ENCODE results near the gene C12orf50.
"Not testable (repeated sequence)": the region's sequence is repeated elsewhere in the genome, so short reads cannot be mapped to it uniquely, and the experiment has no call there.

Gene C12orf50

DNA sequence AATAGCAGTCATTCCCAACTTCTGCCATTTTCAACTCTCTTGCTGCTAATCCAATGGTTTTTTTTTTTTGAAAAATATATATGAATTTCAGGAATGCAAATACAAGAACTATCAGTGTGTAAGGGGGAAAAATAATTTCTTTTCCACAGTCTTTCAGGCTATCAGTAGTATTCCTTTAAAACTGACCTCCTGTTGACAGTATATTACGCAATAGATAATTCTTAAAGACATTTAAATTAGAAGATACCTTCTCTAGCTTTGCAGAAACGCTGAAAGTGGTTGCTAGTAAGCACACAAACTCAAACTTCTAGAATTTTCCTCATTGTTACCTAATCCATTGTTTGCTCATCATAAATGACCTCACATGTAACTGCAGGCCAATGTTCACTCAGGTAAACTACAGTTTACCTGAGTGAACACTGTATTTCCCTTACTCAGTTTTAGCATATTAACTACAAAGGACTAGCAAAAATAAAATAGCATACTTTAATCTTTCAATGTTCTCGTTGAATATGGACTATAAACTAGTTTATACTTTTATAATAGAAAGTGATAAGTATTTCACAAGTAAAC lies at the start of gene C12orf50:
TSS of gene C12orf50 (minus strand) at position 309 of the 573 bp plus-strand sequence. CDS start 2,439 bp downstream, outside the sequence.
- no peak for DNase-seq

- no peak for DNase-seq
Measured at GRCh38 chr12:88067301-88067700, 38.1 kb upstream of the C12orf50 start.

- DNase-seq, result no peak
Measured at GRCh38 chr12:88063375-88063774, 34.2 kb upstream of the C12orf50 start.

GRCh38 chr12:88062474-88062873 lies 33.3 kb upstream of the C12orf50 start:
- no peak for DNase-seq

GRCh38 chr12:88058719-88059077 lies 29.5 kb upstream of the C12orf50 start:
- no peak for DNase-seq

GRCh38 chr12:88057994-88058718 lies 29.0 kb upstream of the C12orf50 start:
- no peak for DNase-seq

GRCh38 chr12:88056571-88056970 lies 27.4 kb upstream of the C12orf50 start:
- DNase-seq, result no peak

GRCh38 chr12:88052686-88053085 lies 23.5 kb upstream of the C12orf50 start:
- peak; percentile 23 for DNase-seq

- no peak for DNase-seq
Measured at GRCh38 chr12:88044035-88044434, 14.8 kb upstream of the C12orf50 start.

DNA sequence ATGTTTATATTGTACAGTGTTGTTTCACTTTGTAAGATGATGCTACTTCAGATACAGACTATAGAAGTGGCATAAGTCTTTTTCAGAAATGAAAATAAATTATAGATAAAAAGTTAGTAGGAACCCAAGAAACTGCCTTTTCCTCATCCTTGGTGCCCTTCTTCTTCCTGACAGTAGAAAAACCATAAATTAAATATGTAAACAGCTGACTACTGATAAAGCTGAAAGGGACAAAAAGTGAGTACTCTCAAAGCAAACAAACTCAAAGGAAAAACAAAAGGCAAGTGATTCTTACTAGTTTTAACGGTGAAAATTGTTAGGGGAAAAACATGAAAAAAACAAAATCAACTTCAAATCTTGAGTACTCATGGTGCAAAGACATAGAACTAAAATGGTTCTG lies 8.6 kb upstream of the C12orf50 start:
- no peak for DNase-seq

GRCh38 chr12:88036353-88036965 lies 7.3 kb upstream of the C12orf50 start:
- no peak for DNase-seq

DNA sequence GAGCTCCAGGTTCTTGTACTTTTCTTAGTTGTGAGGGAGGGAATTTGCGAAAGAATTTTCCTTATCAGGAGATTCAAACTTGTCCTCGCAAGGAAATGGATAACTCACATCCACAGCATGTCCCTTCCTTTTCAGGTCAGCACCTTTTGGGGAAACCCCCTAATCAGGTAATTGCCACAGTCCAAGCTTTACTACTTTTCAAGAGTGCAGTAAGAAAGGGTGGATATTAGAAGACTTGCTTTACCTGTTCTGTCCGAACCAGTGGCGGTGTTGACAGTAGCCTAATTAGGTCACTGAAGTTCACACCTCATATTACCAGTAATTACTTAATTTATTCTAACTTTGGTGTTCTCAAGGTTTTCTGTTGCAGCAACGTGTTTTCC lies 6.7 kb upstream of the C12orf50 start:
- no peak for DNase-seq

GRCh38 chr12:88035271-88035906 lies 6.2 kb upstream of the C12orf50 start:
- DNase-seq, result peak; percentile 86

DNA sequence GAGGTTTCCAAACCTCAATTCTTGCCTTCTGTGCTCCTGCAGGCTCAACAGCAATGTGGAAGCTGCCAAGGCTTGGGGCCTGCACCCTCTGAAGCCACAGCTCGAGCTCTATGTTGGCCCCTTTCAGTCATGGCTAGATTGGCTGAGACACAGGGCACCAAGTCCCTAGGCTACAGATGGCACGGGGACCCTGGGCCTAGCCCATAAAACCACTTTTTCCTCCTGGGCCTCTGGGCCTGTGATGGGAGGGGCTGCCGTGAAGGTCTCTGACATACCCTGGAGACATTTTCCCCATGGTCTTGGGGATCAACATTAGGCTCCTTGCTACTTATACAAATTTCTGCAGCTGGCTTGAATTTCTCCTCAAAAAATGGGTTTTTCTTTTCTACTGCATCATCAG lies 2.0 kb upstream of the C12orf50 start:
- DNase-seq, result not testable (repeated sequence)

- DNase-seq, result no peak
Measured at GRCh38 chr12:88026196-88026595, 3.0 kb downstream of the C12orf50 start.

GRCh38 chr12:88017964-88018363 lies 11.2 kb downstream of the C12orf50 start:
- no peak for DNase-seq

DNA sequence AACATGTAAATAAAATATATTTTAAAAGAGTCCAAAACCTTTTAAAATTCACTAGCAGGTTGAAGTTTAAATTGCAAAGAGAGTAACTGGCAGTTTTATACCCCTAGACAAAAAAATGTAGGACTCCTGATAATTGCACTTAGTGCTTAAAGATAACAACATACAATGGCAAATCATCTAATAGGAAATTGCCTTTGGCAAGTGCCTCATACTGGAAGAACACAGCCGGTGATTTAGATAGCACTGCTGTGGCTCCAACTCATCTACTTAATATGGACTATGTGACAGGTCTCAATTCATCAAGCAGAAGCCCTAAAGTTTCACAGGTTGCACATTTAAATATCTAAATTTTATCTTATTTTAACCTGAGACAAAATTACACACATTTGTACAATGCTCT lies 13.4 kb downstream of the C12orf50 start:
- no peak for DNase-seq

GRCh38 chr12:88011755-88012154 lies 17.4 kb downstream of the C12orf50 start:
- no peak for DNase-seq

DNA sequence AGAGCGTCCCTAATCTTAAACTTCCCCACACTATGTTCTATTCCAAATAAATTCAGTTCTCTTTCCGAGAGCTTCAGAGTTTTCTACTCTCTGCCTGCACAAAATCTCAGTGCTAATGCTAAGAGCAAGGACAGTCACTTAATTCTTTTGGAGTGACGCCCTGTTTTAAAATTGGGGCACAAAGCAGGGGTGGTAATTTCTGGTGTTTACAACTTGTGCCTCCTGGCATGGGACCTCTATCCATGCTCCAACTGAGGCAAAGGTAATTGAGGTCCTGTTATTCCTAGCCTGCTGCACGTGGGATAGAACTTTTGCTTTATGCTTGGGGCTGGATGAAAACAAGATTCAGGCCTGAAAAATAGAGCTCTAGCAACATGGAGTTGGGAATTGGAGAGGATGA lies 22.9 kb downstream of the C12orf50 start:
- no peak for DNase-seq

GRCh38 chr12:88001327-88001726 lies 27.9 kb downstream of the C12orf50 start:
- DNase-seq, result no peak

GRCh38 chr12:87995581-87996178 lies 33.5 kb downstream of the C12orf50 start:
- peak; percentile 64 for DNase-seq

DNA sequence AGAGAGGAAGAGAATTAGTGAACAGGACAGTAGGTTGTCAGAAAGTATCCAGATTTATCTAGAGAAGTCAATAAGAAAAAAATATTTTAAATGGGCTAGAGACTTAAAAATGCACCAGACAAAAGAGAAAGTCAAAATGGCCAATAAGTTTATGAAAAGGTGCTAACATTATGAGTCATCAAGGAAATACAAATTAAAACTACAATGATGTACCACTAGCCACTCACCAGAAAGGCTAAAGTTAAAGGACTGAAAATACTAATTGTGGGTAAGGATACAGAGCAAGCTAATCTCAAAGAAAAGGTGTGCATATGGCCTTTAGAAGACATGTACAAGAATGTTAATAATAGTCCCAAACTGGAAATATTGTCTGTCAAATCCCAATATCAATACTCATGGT lies 37.7 kb downstream of the C12orf50 start:
- DNase-seq, result no peak

- DNase-seq, result no peak
Measured at GRCh38 chr12:87988534-87988933, 40.7 kb downstream of the C12orf50 start.

Measured in NCI-H2171 treated with DMSO at 0.1 percent for 48 hours (cell line).